ENCODE data around the gene ATF3.
A peak's percentile ranks its signal among the peaks of the same experiment; 100 is the strongest.

The ATF3 gene

DNA sequence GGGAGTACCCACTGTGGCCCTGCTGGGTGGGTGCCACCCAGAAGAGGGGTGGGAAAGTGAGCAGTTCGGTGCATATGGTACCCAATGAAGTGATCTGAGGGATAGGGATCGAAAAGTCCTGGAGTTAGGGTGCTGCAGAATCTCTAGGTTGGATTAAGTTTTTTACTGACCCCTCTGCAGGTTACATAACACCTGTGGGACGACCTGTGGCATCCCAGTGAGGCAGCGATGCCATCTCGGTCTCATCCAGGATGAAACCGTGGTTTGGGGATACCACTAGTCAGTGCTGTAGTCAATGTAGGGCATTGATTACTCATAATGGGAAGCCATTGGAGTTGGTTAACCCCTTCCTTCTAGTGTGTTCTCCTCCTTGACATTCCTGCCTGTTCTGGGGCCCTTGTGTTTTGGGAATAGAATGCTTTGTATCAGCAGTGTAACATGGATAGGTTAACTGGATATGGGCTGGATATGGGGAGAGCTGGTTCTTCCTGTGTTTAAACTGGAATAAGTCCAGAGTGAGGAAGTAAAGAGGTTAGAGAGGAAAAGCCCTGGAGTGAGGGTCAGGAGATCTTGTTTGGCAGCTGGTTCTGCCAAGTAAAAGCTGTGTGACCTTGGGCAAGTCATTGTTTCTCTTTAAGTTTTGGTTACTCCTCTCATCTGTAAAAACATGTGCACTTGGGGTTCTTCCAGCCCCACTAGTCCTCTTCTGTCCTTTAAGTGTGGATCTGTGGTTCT lies 42.8 kb upstream of the ATF3 start:
- H3K4me3 ChIP-seq (replicated peaks in 1 of 2; ENCODE audit: low read depth in 2 of 2, low read length in 2 of 2): no peak overlapping the region
- DNase-seq (ENCODE audit: low read depth in 2 of 2): no peak
- TF ChIP-seq CTCF (IDR thresholded peaks at IDR 0.05; ENCODE audit: low read depth, low read length): no peak

DNA sequence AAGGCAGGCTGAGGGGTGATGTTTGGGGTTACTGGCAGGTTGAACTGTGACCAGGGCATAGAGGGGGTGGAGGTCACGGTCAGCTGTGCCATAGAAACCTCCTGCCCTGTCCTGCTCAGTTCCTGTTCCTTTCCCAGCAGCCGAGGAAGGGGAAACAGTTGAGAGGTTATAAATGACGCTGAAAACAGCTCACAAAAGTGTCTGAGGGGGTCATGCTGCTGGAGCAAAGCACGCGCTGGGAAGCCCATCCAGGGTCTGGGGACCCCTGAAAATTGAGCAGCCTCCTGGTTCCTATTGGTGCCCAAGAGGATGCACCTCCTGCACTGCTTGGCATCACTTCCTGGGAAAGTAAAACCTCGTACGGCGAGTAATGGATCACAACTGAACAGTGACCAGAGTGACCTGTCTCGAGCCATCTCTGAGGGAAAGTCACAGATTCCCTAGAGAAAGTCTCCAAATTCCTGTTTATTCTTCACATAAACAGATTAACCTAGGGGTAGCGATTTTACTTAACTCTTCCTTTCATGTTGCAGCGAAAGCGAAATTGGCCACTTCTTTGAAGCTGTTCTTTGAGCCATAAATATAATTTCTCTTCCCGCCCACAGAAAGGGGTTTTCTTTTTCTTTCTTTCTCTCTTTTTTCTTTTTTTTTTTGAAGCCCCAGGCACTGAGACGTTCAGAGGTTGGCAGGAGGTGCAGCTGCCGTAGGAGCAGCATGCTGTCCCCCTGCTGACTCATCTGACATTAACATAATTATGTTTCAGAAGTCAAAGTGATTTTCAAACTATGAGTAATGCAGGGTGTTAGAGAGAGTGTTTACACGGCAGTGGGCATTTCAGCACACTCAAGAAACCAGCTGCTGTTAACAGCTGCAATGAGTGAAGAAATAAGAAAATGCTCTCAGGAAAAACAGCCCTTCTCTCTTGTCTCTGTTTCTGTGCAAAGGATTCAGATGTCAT lies 41.8 kb upstream of the ATF3 start:
- H3K4me3 ChIP-seq (replicated peaks in 1 of 2; ENCODE audit: low read depth in 2 of 2, low read length in 2 of 2): peak overlapping the region; percentile 37 to 53
- no peak for TF ChIP-seq CTCF (IDR thresholded peaks at IDR 0.05; ENCODE audit: low read depth, low read length)
- peak; percentile 63 to 64 for DNase-seq (ENCODE audit: low read depth in 2 of 2)

- no peak for DNase-seq (ENCODE audit: low read depth in 2 of 2)
- H3K4me3 ChIP-seq (replicated peaks in 1 of 2; ENCODE audit: low read depth in 2 of 2, low read length in 2 of 2): no peak overlapping the region
- TF ChIP-seq CTCF (IDR thresholded peaks at IDR 0.05; ENCODE audit: low read depth, low read length): no peak
Observed at GRCh38 chr1:212567638-212568037, 40.9 kb upstream of the ATF3 start.

DNA sequence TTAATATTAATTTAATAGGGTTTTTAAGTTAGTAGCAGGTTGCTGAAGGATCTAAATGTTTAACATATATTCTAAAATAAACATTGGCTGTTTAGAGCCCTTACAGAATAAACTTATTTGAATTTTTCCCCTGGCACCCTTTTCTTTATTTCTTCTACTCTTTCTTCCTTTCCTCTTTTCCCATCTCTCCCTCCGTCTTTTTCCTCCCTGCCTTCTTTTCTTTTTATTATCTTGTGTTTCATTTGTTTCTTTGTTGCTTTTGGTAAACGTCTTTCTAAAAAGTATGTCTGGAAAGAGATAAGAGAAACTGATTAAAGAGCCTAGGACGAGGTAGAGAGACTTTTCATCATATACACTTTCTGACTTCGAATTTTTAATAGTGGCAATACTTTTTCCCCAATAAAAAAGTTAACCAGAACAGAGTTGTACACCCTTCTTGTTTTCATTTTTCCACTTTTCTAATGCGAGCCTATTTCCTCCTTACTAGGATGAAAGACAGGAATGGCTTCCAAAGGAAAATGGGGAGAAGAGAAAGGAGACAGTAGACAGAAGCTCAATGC lies 39.5 kb upstream of the ATF3 start:
- DNase-seq (ENCODE audit: low read depth in 2 of 2): no peak
- no peak overlapping the region for H3K4me3 ChIP-seq (replicated peaks in 1 of 2; ENCODE audit: low read depth in 2 of 2, low read length in 2 of 2)
- no peak for TF ChIP-seq CTCF (IDR thresholded peaks at IDR 0.05; ENCODE audit: low read depth, low read length)

DNA sequence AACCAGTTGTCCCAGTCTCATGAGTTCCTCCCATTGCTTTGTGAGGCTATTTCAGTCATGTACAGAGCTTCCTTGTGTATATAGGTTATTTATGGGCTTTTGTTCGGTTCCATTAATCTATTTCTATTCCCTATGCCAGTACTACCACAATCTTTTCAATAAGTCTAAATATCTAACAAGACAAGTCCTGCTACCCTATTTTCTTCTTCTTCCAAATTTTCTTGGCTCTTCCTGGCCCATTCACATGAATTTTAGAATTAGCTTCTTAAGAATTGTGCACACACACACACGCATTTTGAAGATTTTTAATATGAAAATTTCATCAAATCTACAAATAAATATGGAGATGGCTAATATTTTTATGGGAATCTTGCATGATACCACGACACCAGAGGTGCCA lies 33.8 kb upstream of the ATF3 start:
- no peak for TF ChIP-seq CTCF (IDR thresholded peaks at IDR 0.05; ENCODE audit: low read depth, low read length)
- DNase-seq (ENCODE audit: low read depth in 2 of 2): no peak

DNA sequence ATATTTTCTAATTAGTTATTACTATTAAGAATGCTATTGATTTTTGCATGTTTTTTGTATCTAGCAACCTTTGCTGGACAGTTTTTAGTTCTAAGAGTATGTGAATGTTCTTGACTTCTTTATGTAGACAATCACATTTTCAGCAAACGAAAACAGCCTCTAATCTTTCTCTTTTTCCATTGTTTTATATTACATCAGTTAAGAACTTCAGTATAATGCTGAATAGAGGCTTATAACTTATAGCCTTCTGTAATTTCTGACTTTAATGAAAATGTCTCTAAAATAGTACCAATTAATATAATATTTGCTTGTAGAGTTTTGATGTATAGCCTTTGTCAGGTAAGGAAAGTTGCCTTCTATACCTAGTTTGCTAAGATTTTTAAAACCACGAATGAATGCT lies 33.2 kb upstream of the ATF3 start:
- no peak overlapping the region for H3K4me3 ChIP-seq (replicated peaks in 1 of 2; ENCODE audit: low read depth in 2 of 2, low read length in 2 of 2)
- TF ChIP-seq CTCF (IDR thresholded peaks at IDR 0.05; ENCODE audit: low read depth, low read length): no peak
- no peak for DNase-seq (ENCODE audit: low read depth in 2 of 2)

More for the DNA sequence above, 33.8 kb upstream of the ATF3 start:
- H3K4me3 ChIP-seq (replicated peaks in 1 of 2; ENCODE audit: low read depth in 2 of 2, low read length in 2 of 2): no peak overlapping the region

Data from cardiac fibroblast (primary cell).